ENCODE results near the gene CNGB1. TPM values are rescaled to one million over a fixed set of nuclear protein-coding genes. Genes with fewer than 3 reads are reported as not detected.

The CNGB1 gene
- total and polyA plus RNA-seq, 9 donors, result 0.11 TPM; not detected in 8

GRCh38 chr16:57889111-57889510, 81.8 kb downstream of the CNGB1 start:
- no peaks in the 10 kb centered on the region for H3K36me3 ChIP-seq
- H3K27ac ChIP-seq, result no peak overlapping the region
- DNase-seq, result no peak
- no peaks in the 10 kb centered on the region for H3K27me3 ChIP-seq
- no peaks in the 10 kb centered on the region for H3K9me3 ChIP-seq
- TF ChIP-seq POLR2A (IDR thresholded peaks at IDR 0.05) (no peak), EP300 (IDR thresholded peaks at IDR 0.05) (no peak), CTCF (IDR thresholded peaks at IDR 0.05) (no peak)
- WGBS, 3 donors, result 81 to 85% (median 82%) methylated on average over 4 of the region's 4 CpGs
- no peak overlapping the region for H3K4me3 ChIP-seq
- intact Hi-C loops (cut with DNase I), result no loop called here
- no peaks in the 10 kb centered on the region for H3K4me1 ChIP-seq (ENCODE audit: insufficient read depth)

- TF ChIP-seq CTCF (IDR thresholded peaks at IDR 0.05) (no peak), POLR2A (IDR thresholded peaks at IDR 0.05) (no peak), EP300 (IDR thresholded peaks at IDR 0.05) (no peak)
- H3K27ac ChIP-seq, result no peak overlapping the region
- no peaks in the 10 kb centered on the region for H3K27me3 ChIP-seq
- no peaks in the 10 kb centered on the region for H3K4me1 ChIP-seq (ENCODE audit: insufficient read depth)
- DNase-seq, result no peak
- H3K36me3 ChIP-seq, result no peaks in the 10 kb centered on the region
- WGBS, 3 donors, result 76 to 87% (median 78%) methylated on average over 5 of the region's 5 CpGs
- no peak overlapping the region for H3K4me3 ChIP-seq
- H3K9me3 ChIP-seq, result no peaks in the 10 kb centered on the region
- intact Hi-C loops (cut with DNase I), result no loop called here
Observed at GRCh38 chr16:57888128-57888527, 82.8 kb downstream of the CNGB1 start.

- 92 to 94% (median 94%) methylated on average over 14 of the region's 14 CpGs for WGBS, 3 donors
- no peak for DNase-seq
- intact Hi-C loops (cut with DNase I), result no loop called here
Observed at GRCh38 chr16:57887711-57888110, 83.2 kb downstream of the CNGB1 start.

GRCh38 chr16:57886427-57886826, 84.5 kb downstream of the CNGB1 start:
- WGBS, 3 donors, result 75 to 90% (median 76%) methylated on average over 1 of the region's 1 CpG
- intact Hi-C loops (cut with DNase I), result no loop called here
- no peak overlapping the region for H3K27ac ChIP-seq
- H3K27me3 ChIP-seq, result no peaks in the 10 kb centered on the region
- no peaks in the 10 kb centered on the region for H3K36me3 ChIP-seq
- no peak for DNase-seq
- H3K4me1 ChIP-seq (ENCODE audit: insufficient read depth), result no peaks in the 10 kb centered on the region
- no peaks in the 10 kb centered on the region for H3K9me3 ChIP-seq
- no peak overlapping the region for H3K4me3 ChIP-seq
- TF ChIP-seq CTCF (IDR thresholded peaks at IDR 0.05) (no peak), POLR2A (IDR thresholded peaks at IDR 0.05) (no peak), EP300 (IDR thresholded peaks at IDR 0.05) (no peak)

More at GRCh38 chr16:57887711-57888110, 83.2 kb downstream of the CNGB1 start:
- H3K27me3 ChIP-seq, result no peaks in the 10 kb centered on the region
- H3K4me1 ChIP-seq (ENCODE audit: insufficient read depth), result no peaks in the 10 kb centered on the region
- TF ChIP-seq POLR2A (IDR thresholded peaks at IDR 0.05), result no peak
- no peaks in the 10 kb centered on the region for H3K9me3 ChIP-seq
- H3K36me3 ChIP-seq, result no peaks in the 10 kb centered on the region
- H3K4me3 ChIP-seq, result no peak overlapping the region
- no peak overlapping the region for H3K27ac ChIP-seq

GRCh38 chr16:57884655-57885133, 86.2 kb downstream of the CNGB1 start:
- intact Hi-C loops (cut with DNase I), result no loop called here
- no peaks in the 10 kb centered on the region for H3K4me1 ChIP-seq (ENCODE audit: insufficient read depth)
- WGBS, 3 donors, result 33 to 46% (median 38%) methylated on average over 7 of the region's 7 CpGs
- TF ChIP-seq POLR2A (IDR thresholded peaks at IDR 0.05) (no peak), EP300 (IDR thresholded peaks at IDR 0.05) (no peak), CTCF (IDR thresholded peaks at IDR 0.05) (no peak)
- no peak for DNase-seq
- no peaks in the 10 kb centered on the region for H3K27me3 ChIP-seq
- no peak overlapping the region for H3K4me3 ChIP-seq
- no peak overlapping the region for H3K27ac ChIP-seq
- H3K36me3 ChIP-seq, result no peaks in the 10 kb centered on the region
- H3K9me3 ChIP-seq, result no peaks in the 10 kb centered on the region

All from ovary (tissue), 9 donors.